ENCODE measurements around the gene FAM13C.

The FAM13C gene

DNA sequence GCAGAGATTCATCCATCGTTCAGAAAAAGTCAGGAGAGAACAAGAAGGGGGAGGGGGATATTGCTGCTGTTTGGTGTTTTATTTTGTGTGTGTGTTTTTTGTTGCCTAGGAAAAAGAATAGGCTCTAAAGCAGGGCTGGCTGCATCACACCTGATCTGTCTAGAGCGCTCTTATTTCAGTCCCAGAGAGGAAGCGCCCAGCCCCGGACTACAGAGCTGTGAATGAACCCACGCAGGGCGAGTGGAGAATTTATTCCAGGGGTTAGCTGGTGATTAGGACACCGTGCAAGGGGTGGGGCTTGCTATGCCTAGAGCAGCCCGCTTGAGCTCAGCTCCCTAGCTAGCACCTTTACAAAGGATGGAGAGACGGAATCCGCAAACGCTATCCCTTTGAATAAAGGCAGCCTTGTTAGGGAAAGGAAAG lies 621 bp upstream of the FAM13C start:
- DNase-seq (ENCODE audit: low read depth in 1 of 2, low spot score in 1 of 2): no peak

- DNase-seq (ENCODE audit: low read depth in 1 of 2, low spot score in 1 of 2): no peak
These were observed 646 bp downstream of the FAM13C start for GRCh38 chr10:59361663-59362143.

DNA sequence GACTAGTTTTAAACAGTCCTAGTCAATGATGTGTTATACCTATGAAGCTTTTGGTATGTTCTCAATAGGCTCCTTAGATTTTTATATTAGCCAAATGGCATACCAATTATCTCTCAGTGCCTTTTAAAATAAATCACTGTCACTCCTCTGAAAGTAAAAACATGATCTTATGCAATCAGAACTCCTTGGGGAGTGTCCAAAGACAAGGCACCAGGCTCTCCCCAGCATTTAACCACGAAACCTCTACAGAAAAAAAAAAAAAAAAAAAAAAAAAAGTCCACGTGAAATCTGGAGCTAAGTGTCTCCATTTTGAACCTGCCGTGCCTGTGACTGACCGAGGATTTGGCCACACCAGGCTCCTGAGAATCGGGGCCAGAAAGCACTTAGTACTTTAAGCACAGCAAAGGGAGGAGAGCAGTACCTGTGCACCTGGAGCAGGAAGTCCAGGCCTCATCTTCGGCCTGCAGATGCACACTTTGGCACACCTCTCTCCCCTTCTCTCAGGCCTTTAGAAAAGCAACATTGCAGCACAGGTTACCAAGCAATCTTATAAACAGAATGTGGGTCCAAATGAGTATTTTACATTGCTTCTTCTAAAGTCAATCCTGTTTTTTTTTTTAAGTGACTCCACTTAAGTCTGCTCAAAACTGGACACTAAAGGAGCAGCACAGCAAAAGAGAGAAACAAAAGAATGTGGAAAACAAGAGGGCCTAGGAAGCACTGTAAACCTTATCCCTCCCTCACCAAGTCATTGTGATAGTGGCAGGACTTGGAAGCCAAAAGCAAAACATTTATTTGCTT lies 1.5 kb downstream of the FAM13C start:
- DNase-seq (ENCODE audit: low read depth in 1 of 2, low spot score in 1 of 2): no peak

DNA sequence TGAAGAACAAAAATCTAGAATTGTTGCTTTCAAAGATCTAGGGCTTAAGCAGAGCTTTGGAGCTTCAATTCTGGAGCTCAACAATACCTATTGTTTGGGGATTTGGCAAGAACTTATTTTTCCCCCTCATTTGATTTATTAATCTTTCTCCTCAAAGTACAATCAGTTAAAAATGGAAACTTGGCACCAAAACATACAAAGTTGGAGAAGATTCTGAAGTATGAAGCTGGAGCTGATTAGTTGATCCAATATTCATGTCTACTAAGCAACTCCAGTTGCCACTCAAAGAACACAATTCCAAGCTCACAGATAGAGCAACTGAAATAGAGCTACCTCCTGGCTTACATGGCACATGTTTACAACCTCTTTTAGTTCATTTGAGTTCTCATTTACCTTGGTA lies 3.8 kb downstream of the FAM13C start:
- no peak for DNase-seq (ENCODE audit: low read depth in 1 of 2, low spot score in 1 of 2)

GRCh38 chr10:59354434-59354833 lies 7.9 kb downstream of the FAM13C start:
- no peak for DNase-seq (ENCODE audit: low read depth in 1 of 2, low spot score in 1 of 2)

GRCh38 chr10:59350558-59350957 lies 11.8 kb downstream of the FAM13C start:
- DNase-seq (ENCODE audit: low read depth in 1 of 2, low spot score in 1 of 2): no peak

DNA sequence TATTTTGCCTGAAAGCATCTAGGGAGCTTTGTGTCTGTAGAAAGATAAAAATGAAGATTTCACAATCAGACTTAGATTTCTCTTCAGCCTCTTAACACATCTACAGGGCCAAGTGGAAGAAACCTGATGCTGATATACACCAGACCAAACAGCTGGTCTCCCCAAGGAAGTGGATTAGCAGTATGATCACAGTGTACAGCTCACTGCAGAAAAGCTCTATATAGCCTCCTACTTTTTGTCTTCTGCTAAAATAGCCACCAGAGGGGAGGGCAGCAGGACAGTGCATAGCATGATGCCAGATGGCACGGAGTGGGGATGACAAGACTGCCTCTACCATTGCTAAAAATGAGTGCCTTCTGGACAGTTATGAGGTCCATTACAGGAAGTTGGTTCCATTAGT lies 16.0 kb downstream of the FAM13C start:
- DNase-seq (ENCODE audit: low read depth in 1 of 2, low spot score in 1 of 2): no peak

DNA sequence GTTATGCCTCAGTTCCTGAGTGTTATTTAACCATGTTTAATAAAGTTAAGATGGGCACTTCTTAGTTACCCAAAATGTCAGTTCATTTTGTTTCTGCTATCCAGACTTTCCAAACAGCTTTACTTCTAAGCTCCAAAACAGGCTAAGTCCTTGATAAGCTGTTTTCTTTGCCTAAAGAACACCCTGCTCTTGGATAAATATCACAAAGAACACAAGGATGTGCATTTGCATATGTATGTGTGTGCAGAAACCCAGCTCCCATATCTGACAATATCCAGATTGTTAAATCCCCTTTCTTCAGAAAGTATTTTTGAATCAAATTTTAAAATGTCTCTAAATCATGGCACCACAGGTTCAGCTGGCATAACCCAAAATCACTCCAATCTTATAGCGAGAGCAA lies 19.6 kb downstream of the FAM13C start:
- no peak for DNase-seq (ENCODE audit: low read depth in 1 of 2, low spot score in 1 of 2)

GRCh38 chr10:59342000-59342399 lies 20.3 kb downstream of the FAM13C start:
- no peak for DNase-seq (ENCODE audit: low read depth in 1 of 2, low spot score in 1 of 2)

GRCh38 chr10:59340285-59340684 lies 22.1 kb downstream of the FAM13C start:
- DNase-seq (ENCODE audit: low read depth in 1 of 2, low spot score in 1 of 2): no peak

GRCh38 chr10:59339351-59339750 lies 23.0 kb downstream of the FAM13C start:
- DNase-seq (ENCODE audit: low read depth in 1 of 2, low spot score in 1 of 2): no peak

DNA sequence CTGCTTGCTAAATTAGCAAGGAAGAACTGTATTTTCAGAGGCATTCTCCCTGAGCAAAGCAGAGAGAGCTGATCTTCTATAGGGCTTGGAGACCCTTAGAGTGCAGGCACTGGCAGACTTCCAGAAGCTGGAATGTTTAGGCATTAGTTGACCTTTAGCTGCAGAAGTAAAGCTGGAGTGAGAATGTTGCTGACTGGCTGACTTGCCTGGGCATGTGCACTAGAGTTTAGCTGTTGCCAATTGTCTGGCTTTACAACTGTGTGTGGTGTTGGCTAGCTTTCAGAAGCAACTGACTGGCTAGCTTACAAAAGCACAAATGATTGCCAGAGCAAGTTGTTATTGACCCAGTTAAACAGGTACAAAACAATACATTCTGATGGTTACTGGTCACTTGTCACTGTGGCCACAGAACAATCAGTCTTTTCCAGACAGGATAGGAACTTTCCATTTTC lies 25.1 kb downstream of the FAM13C start:
- no peak for DNase-seq (ENCODE audit: low read depth in 1 of 2, low spot score in 1 of 2)

GRCh38 chr10:59336632-59337031 lies 25.7 kb downstream of the FAM13C start:
- no peak for DNase-seq (ENCODE audit: low read depth in 1 of 2, low spot score in 1 of 2)

DNA sequence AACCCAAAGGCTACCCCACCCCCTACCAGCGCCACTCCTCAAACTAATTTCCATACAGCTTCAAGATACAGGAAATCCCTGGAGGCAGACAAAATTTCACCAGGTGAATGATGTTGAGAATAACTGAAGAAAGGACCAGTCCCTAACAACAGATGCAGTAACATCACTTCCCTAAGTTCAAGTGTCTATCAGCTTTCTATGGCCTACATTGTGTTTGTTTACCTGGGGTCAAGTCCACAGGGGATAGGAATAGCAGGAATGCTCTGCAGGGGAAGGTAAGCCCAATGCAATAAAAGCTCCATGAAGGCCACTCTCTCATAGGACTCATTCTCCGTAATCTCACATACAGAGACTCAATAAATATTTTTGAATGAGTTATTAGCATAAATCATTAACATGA lies 26.9 kb downstream of the FAM13C start:
- no peak for DNase-seq (ENCODE audit: low read depth in 1 of 2, low spot score in 1 of 2)

- DNase-seq (ENCODE audit: low read depth in 1 of 2, low spot score in 1 of 2): no peak
These were observed 28.6 kb downstream of the FAM13C start for GRCh38 chr10:59333701-59334100.

DNA sequence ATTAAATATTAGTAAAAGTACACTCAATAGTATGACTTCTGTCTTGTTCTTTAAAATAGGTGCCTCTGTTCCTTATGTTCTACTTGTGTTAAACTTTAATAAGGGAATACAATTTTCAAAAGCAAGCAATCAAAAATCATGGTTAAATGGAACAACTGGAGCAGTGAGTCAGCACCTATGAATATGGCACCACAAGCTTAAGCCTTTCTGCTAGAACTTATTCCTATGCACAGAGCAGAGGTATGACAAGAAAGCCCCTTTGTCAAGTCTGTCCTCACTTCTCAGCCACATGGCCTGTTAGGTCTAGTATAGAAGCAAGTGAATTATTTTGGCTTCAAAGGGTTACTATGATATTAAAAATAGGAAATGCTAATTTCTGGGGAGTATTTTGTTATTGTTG lies 29.8 kb downstream of the FAM13C start:
- no peak for DNase-seq (ENCODE audit: low read depth in 1 of 2, low spot score in 1 of 2)

GRCh38 chr10:59331661-59332060 lies 30.7 kb downstream of the FAM13C start:
- no peak for DNase-seq (ENCODE audit: low read depth in 1 of 2, low spot score in 1 of 2)

GRCh38 chr10:59325116-59325515 lies 37.2 kb downstream of the FAM13C start:
- DNase-seq (ENCODE audit: low read depth in 1 of 2, low spot score in 1 of 2): no peak

DNA sequence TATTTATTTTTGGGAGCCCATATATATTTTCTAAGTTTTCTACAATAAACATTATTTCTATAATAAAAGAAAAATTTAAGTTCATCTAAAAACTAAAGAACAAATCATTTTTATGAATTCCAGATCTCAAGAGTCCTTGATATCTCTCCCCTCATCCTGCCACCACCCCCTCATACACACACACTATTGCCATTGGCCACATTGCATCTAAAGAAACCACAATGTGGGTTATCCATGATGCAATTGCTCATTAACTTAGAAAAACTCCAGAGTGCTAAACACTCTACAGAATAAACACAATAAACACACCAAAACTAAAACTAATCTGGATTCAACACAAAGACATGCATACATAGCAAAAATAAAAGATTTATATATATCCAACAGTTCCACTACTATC lies 37.8 kb downstream of the FAM13C start:
- DNase-seq (ENCODE audit: low read depth in 1 of 2, low spot score in 1 of 2): no peak

DNA sequence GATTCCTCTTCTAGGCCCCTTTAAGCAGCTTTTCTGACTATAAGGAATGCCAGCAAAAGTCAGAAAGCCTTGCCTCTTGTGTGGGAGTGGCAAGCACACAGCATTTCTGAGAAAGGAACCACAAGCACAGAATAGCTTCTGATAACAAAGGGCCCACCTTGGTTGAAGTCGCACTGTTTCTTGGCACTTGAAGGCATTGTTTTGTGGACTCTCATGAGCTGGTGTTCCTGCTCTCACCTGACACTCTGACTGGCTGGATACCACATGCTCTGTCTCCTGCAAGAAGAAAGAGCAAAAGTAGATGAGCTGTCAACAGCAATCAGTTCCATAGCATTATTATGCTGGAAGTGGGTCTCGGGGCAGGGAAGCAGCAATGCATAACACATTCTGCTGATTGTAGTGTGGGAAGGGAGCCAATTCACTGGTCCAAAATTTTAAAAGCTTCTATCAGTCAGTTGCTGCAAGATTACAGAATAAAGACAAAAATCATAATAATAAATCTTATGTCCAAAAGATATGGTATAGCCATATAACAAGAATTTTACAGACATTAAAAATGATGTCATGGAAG lies 38.4 kb downstream of the FAM13C start:
- DNase-seq (ENCODE audit: low read depth in 1 of 2, low spot score in 1 of 2): no peak

- no peak for DNase-seq (ENCODE audit: low read depth in 1 of 2, low spot score in 1 of 2)
These were observed 39.3 kb downstream of the FAM13C start for GRCh38 chr10:59323036-59323459.

- DNase-seq (ENCODE audit: low read depth in 1 of 2, low spot score in 1 of 2): no peak
These were observed 40.2 kb downstream of the FAM13C start for GRCh38 chr10:59322131-59322530.

DNA sequence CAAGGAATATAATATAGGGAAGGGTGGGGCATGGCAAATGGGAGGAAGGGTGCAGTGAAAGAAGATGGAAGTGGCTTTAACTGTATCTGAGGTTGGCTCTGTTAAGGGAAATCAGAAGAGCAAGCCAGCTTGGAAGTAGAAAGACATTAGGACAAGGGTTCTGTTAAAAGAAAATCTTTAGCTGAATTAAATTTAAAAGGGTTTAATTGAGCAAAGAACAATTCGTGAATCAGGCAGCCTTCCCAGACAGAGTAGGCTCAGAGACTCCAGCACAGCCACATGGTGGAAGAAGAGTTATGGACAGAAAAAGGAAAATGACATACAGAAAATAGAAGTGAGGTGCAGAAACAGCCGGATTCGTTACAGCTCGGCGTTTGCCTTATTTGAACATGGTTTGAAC lies 42.0 kb downstream of the FAM13C start:
- no peak for DNase-seq (ENCODE audit: low read depth in 1 of 2, low spot score in 1 of 2)

Measured in stimulated activated CD4-positive, alpha-beta T cell treated with anti-CD3 and anti-CD28 coated beads, Interleukin-15, amount 100 ng/mL, for 1 hour (primary cell).